Tibial nerve (tissue), 3 donors: ENCODE results near the gene COL19A1.

Experiments
- POLR2A ChIP-seq, 2 donors: fragments of 450-650 bp; IDR thresholded peaks; one replicate each; pipeline ENCODE4 v1.6.1; 2017; ENCODE audit warnings: antibody characterized with exemption in 2 of 2, mild to moderate bottlenecking in 2 of 2, moderate library complexity in 2 of 2
- TF ChIP-seq, protein P1 (sequence below), 5 experiments: fragments of 200-600 bp in 3 of 5; fragments of 450-650 bp in 2 of 5; sonication (generic) in 3 of 5; IDR thresholded peaks; one replicate each; pipeline ENCODE4 v1.5.1; 2016 to 2019; ENCODE audit warnings: antibody characterized with exemption in 5 of 5, mild to moderate bottlenecking in 3 of 5, moderate library complexity in 2 of 5

DNA sequence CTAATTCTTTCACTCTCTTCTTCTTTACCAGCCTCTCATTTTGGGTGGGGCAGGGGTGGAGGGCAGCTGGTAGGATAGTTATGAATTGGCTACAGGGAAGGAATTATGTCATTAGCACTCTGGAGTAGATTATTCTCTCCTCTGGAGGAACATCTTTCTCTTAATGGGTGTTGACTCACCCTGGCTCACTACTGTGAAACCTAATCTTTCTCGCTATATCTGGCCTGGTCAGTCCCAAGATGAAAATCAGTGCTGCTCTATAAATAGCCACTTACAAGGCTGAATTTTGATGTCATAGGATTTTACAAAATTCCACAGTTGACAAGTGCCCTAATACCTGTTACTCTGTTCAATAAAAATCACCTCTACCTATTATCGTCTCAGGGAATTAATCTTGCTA is 285.3 kb downstream of the COL19A1 start:
- TF ChIP-seq, protein P1, sequence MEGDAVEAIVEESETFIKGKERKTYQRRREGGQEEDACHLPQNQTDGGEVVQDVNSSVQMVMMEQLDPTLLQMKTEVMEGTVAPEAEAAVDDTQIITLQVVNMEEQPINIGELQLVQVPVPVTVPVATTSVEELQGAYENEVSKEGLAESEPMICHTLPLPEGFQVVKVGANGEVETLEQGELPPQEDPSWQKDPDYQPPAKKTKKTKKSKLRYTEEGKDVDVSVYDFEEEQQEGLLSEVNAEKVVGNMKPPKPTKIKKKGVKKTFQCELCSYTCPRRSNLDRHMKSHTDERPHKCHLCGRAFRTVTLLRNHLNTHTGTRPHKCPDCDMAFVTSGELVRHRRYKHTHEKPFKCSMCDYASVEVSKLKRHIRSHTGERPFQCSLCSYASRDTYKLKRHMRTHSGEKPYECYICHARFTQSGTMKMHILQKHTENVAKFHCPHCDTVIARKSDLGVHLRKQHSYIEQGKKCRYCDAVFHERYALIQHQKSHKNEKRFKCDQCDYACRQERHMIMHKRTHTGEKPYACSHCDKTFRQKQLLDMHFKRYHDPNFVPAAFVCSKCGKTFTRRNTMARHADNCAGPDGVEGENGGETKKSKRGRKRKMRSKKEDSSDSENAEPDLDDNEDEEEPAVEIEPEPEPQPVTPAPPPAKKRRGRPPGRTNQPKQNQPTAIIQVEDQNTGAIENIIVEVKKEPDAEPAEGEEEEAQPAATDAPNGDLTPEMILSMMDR (IDR thresholded peaks at IDR 0.05), result no peak
- TF ChIP-seq POLR2A (IDR thresholded peaks at IDR 0.05), result no peak
